NCI-H2196 (cell line): ENCODE data around the gene FAM240B.

Experiments
- DNase-seq: peaks from one replicate; lab custom pipeline; 2025; ENCODE audit not compliant: unreplicated experiment; lab: John Stamatoyannopoulos, UW

The FAM240B gene

GRCh38 chr9:38670542-38671371 is 49.2 kb downstream of the FAM240B start:
- no peak for DNase-seq

GRCh38 chr9:38668791-38669466 is 51.0 kb downstream of the FAM240B start:
- DNase-seq = no peak

GRCh38 chr9:38662763-38663593 is 57.0 kb downstream of the FAM240B start:
- DNase-seq = no peak

- DNase-seq = no peak
Measured at GRCh38 chr9:38659538-38659937, 60.4 kb downstream of the FAM240B start.

GRCh38 chr9:38656896-38657295 is 63.0 kb downstream of the FAM240B start:
- DNase-seq = no peak

GRCh38 chr9:38652486-38652885 is 67.4 kb downstream of the FAM240B start:
- DNase-seq = no peak

GRCh38 chr9:38652044-38652443 is 67.9 kb downstream of the FAM240B start:
- DNase-seq = no peak

GRCh38 chr9:38651400-38652042 is 68.4 kb downstream of the FAM240B start:
- no peak for DNase-seq

GRCh38 chr9:38650564-38650963 is 69.4 kb downstream of the FAM240B start:
- no peak for DNase-seq

GRCh38 chr9:38649731-38650363 is 70.1 kb downstream of the FAM240B start:
- no peak for DNase-seq

- no peak for DNase-seq
Measured at GRCh38 chr9:38644601-38645000, 75.3 kb downstream of the FAM240B start.
